ENCODE measurements around the gene PTBP3. TPM values are rescaled to one million over a fixed set of nuclear protein-coding genes. Genes with fewer than 3 reads are reported as not detected.

Gene PTBP3
- total RNA-seq, 1 experiment from 2014 or later, result 100 TPM

DNA sequence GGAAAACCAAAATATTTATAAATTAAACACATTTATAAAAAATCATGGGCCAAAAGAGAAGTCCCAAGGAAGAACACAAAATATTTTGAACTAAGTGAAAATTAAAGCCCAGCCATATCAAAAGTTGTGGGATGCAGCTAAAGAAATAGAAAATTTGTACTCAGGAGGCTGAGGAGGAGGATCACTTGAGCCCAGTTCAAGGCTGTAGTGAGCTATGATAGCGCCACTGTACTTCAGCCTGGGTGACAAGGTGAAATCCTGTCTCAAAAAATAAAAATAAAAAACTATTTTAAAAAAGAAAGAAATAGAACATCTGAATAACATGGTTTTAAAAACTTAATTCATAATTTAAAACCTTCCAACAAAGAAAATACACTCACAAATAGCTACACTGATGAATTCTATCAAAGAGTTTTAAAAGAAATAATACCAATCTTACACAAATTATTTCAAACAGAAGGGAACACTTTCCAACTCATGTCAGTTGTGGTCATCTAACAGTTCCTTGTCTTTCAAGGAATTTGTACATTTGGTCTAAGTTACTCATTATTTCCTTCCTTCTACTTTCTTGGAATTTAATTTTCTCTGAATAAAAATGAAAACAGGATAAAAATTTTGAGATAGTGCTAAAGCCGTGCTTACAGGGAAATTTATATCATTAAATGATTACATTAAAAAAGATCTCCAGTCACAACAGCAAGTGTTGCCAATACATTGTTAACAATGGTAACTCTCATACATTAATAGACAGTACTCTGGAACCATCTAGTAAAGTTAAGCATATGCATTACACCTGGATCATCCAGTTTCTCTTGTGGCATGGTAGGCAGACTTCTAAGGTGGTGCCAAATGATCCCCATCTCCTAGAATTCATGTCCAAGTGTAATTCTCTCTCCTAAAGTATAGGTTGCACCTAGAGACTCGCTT, 17.8 kb downstream of the PTBP3 start (continued):
- TF ChIP-seq FOXP4 (CRISPR knock-in tag; IDR thresholded peaks at IDR 0.05) (no peak), ZNF232 (CRISPR knock-in tag; IDR thresholded peaks at IDR 0.05) (no peak), EMX1 (CRISPR knock-in tag; IDR thresholded peaks at IDR 0.05) (no peak), ZNF219 (CRISPR knock-in tag; IDR thresholded peaks at IDR 0.05; ENCODE audit: borderline replicate concordance) (no peak), KAT7 (CRISPR knock-in tag; IDR thresholded peaks at IDR 0.05; ENCODE audit: borderline replicate concordance) (no peak), E2F5 (CRISPR knock-in tag; IDR thresholded peaks at IDR 0.05) (no peak)
- TF ChIP-seq, protein P1, sequence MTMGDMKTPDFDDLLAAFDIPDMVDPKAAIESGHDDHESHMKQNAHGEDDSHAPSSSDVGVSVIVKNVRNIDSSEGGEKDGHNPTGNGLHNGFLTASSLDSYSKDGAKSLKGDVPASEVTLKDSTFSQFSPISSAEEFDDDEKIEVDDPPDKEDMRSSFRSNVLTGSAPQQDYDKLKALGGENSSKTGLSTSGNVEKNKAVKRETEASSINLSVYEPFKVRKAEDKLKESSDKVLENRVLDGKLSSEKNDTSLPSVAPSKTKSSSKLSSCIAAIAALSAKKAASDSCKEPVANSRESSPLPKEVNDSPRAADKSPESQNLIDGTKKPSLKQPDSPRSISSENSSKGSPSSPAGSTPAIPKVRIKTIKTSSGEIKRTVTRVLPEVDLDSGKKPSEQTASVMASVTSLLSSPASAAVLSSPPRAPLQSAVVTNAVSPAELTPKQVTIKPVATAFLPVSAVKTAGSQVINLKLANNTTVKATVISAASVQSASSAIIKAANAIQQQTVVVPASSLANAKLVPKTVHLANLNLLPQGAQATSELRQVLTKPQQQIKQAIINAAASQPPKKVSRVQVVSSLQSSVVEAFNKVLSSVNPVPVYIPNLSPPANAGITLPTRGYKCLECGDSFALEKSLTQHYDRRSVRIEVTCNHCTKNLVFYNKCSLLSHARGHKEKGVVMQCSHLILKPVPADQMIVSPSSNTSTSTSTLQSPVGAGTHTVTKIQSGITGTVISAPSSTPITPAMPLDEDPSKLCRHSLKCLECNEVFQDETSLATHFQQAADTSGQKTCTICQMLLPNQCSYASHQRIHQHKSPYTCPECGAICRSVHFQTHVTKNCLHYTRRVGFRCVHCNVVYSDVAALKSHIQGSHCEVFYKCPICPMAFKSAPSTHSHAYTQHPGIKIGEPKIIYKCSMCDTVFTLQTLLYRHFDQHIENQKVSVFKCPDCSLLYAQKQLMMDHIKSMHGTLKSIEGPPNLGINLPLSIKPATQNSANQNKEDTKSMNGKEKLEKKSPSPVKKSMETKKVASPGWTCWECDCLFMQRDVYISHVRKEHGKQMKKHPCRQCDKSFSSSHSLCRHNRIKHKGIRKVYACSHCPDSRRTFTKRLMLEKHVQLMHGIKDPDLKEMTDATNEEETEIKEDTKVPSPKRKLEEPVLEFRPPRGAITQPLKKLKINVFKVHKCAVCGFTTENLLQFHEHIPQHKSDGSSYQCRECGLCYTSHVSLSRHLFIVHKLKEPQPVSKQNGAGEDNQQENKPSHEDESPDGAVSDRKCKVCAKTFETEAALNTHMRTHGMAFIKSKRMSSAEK (CRISPR knock-in tag; IDR thresholded peaks at IDR 0.05; ENCODE audit: borderline replicate concordance), result no peak

GRCh38 chr9:112312139-112312538, 21.3 kb downstream of the PTBP3 start:
- H3K27ac Mint-ChIP-seq, result no peak overlapping the region
- no peaks in the 10 kb centered on the region for H3K27me3 Mint-ChIP-seq (ENCODE audit: low read depth)
- H3K4me1 Mint-ChIP-seq, result peaks cover 61% of the 10 kb centered on the region
- no peaks in the 10 kb centered on the region for H3K36me3 Mint-ChIP-seq
- peaks cover under 1% of the 10 kb centered on the region; the same call in 1 of the 2 replicates for H3K9me3 Mint-ChIP-seq
- DNase-seq (ENCODE audit: low spot score) (no peak), ATAC-seq (no peak)
- ChIA-PET CTCF (no interaction called here), POLR2A (no interaction called here)
- TF ChIP-seq ZNF232 (CRISPR knock-in tag; IDR thresholded peaks at IDR 0.05) (no peak), E2F5 (CRISPR knock-in tag; IDR thresholded peaks at IDR 0.05) (no peak), FOXK1 (CRISPR knock-in tag; IDR thresholded peaks at IDR 0.05) (no peak), ZNF121 (CRISPR knock-in tag; IDR thresholded peaks at IDR 0.05) (peak; percentile 90), GABPB1 (CRISPR knock-in tag; IDR thresholded peaks at IDR 0.05) (no peak), ZNF138 (CRISPR knock-in tag; conservative IDR thresholded peaks at IDR 0.05) (no peak), CREB1 (CRISPR knock-in tag; IDR thresholded peaks at IDR 0.05) (no peak)
- TF ChIP-seq, protein P2, sequence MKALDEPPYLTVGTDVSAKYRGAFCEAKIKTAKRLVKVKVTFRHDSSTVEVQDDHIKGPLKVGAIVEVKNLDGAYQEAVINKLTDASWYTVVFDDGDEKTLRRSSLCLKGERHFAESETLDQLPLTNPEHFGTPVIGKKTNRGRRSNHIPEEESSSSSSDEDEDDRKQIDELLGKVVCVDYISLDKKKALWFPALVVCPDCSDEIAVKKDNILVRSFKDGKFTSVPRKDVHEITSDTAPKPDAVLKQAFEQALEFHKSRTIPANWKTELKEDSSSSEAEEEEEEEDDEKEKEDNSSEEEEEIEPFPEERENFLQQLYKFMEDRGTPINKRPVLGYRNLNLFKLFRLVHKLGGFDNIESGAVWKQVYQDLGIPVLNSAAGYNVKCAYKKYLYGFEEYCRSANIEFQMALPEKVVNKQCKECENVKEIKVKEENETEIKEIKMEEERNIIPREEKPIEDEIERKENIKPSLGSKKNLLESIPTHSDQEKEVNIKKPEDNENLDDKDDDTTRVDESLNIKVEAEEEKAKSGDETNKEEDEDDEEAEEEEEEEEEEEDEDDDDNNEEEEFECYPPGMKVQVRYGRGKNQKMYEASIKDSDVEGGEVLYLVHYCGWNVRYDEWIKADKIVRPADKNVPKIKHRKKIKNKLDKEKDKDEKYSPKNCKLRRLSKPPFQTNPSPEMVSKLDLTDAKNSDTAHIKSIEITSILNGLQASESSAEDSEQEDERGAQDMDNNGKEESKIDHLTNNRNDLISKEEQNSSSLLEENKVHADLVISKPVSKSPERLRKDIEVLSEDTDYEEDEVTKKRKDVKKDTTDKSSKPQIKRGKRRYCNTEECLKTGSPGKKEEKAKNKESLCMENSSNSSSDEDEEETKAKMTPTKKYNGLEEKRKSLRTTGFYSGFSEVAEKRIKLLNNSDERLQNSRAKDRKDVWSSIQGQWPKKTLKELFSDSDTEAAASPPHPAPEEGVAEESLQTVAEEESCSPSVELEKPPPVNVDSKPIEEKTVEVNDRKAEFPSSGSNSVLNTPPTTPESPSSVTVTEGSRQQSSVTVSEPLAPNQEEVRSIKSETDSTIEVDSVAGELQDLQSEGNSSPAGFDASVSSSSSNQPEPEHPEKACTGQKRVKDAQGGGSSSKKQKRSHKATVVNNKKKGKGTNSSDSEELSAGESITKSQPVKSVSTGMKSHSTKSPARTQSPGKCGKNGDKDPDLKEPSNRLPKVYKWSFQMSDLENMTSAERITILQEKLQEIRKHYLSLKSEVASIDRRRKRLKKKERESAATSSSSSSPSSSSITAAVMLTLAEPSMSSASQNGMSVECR (CRISPR knock-in tag; IDR thresholded peaks at IDR 0.05; ENCODE audit: borderline replicate concordance), result no peak
- TF ChIP-seq, protein P3, sequence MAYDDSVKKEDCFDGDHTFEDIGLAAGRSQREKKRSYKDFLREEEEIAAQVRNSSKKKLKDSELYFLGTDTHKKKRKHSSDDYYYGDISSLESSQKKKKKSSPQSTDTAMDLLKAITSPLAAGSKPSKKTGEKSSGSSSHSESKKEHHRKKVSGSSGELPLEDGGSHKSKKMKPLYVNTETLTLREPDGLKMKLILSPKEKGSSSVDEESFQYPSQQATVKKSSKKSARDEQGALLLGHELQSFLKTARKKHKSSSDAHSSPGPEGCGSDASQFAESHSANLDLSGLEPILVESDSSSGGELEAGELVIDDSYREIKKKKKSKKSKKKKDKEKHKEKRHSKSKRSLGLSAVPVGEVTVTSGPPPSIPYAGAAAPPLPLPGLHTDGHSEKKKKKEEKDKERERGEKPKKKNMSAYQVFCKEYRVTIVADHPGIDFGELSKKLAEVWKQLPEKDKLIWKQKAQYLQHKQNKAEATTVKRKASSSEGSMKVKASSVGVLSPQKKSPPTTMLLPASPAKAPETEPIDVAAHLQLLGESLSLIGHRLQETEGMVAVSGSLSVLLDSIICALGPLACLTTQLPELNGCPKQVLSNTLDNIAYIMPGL (CRISPR knock-in tag; IDR thresholded peaks at IDR 0.05), result no peak
- no peak overlapping the region for H3K4me3 Mint-ChIP-seq
